ENCODE measurements around the gene CRABP2.

The CRABP2 gene

DNA sequence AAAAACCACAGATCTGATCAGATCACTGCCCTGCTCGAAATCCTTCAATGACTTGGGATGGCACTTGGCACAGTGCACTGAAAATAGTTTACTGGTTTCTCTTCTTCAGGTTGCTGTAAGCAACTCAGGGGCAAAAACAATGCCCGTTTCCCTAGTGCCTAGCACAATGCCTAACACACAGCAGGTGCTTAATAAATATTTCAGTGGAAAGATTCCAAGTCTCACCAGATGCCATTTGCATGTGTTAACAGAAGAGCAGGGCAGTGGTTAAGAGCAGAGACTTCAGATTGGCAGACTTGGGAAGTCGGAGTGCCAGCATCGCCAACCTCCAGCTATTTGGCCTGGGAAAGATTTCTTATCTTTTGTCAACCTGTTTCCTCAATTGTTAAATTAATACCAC lies 12.0 kb upstream of the CRABP2 start:
- DNase-seq (ENCODE audit: low read depth): no peak
- H3K4me3 ChIP-seq (ENCODE audit: low read depth, low read length): no peak overlapping the region
- TF ChIP-seq POLR2A (IDR thresholded peaks at IDR 0.05; ENCODE audit: extremely low read depth, insufficient read length) (no peak), MYC (IDR thresholded peaks at IDR 0.05; ENCODE audit: low read depth, low read length) (no peak)
- TF ChIP-seq, protein P1, sequence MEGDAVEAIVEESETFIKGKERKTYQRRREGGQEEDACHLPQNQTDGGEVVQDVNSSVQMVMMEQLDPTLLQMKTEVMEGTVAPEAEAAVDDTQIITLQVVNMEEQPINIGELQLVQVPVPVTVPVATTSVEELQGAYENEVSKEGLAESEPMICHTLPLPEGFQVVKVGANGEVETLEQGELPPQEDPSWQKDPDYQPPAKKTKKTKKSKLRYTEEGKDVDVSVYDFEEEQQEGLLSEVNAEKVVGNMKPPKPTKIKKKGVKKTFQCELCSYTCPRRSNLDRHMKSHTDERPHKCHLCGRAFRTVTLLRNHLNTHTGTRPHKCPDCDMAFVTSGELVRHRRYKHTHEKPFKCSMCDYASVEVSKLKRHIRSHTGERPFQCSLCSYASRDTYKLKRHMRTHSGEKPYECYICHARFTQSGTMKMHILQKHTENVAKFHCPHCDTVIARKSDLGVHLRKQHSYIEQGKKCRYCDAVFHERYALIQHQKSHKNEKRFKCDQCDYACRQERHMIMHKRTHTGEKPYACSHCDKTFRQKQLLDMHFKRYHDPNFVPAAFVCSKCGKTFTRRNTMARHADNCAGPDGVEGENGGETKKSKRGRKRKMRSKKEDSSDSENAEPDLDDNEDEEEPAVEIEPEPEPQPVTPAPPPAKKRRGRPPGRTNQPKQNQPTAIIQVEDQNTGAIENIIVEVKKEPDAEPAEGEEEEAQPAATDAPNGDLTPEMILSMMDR (IDR thresholded peaks at IDR 0.05; ENCODE audit: low read depth, low read length): no peak
- TF ChIP-seq, protein P2, sequence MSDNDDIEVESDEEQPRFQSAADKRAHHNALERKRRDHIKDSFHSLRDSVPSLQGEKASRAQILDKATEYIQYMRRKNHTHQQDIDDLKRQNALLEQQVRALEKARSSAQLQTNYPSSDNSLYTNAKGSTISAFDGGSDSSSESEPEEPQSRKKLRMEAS (IDR thresholded peaks at IDR 0.05; ENCODE audit: low read depth, low read length): no peak

DNA sequence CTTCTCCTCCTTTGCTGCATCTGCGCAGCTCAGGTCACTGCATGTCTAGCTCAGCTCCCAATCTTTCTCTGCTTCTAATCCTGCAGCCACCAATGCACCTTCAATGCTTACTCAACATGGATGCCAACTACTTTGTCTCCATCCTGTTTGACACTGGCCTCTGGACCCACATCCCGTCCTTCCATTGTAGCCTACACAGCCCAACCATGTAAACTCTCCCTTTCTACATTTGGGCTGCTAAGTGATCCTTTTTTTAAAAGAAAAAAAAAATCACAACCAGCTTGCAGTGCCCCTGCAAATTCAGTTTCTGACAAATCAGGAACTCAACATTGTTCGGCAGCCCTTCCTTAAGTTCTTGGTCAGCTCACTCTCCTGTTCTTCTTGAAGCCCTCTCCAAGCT lies 9.4 kb upstream of the CRABP2 start:
- H3K4me3 ChIP-seq (ENCODE audit: low read depth, low read length): no peak overlapping the region
- TF ChIP-seq MYC (IDR thresholded peaks at IDR 0.05; ENCODE audit: low read depth, low read length) (no peak), POLR2A (IDR thresholded peaks at IDR 0.05; ENCODE audit: extremely low read depth, insufficient read length) (no peak)
- TF ChIP-seq, protein P2 (IDR thresholded peaks at IDR 0.05; ENCODE audit: low read depth, low read length): no peak
- TF ChIP-seq, protein P1 (IDR thresholded peaks at IDR 0.05; ENCODE audit: low read depth, low read length): no peak
- no peak for DNase-seq (ENCODE audit: low read depth)

DNA sequence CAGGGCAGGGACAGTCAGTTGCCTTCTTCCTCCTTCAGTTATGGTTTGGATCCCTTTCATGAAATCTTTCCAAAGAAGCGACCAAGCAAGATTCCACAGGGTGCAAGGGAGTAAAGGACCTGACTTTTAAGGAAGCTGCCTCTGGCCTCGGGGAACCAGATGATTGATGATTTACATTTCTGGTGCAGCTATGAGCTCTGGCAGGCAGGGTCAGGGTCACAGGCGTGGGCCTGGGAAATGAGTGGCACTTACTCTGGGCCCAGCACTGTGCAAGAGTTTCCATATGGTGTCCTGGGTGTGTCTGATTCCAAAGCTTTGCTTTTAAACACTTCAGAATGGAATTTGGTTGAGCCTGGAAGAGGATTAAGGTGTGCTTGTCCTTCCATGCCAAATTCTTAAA lies 7.2 kb upstream of the CRABP2 start:
- TF ChIP-seq MYC (IDR thresholded peaks at IDR 0.05; ENCODE audit: low read depth, low read length): no peak
- DNase-seq (ENCODE audit: low read depth): no peak
- H3K4me3 ChIP-seq (ENCODE audit: low read depth, low read length): no peak overlapping the region

DNA sequence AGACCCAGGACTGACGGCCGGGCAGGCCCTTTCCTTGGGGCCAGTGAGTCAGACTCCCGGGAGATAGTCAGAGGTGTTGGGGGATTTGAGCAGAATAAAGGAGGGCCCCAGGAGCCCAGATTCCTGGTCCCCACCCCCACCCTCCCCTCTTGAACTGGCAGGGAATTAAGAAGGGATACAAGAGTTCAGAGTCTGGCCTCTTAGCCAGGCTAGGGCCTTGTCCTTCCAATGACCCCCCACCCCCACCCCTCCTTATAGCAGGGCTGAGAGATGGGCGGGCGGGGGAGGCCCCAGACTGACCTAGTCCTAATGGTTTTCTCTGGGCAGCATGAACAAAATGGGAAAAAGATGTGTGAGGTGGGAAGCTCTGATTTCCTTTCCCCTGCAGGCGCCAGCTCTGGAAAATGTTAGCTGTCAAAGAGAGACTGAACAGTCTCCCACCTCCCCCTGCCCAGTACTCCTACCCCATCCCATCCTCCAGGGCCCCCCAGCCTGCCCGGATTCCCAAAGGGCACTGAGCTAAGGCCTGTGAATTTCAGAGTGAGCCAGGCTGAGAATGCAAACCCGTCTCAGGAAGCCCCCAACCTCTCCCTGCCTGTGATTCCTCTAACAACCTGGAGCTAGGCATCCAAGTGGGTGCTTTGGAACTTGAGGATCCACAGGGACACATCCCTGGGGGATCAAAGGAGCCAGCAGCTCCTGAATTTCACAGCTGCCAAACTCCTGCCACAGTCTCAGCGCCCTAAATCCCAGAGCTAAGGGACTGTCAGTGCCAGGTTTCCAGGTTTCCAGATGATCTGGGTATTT lies 5.8 kb upstream of the CRABP2 start:
- no peak for DNase-seq (ENCODE audit: low read depth)
- TF ChIP-seq, protein P1 (IDR thresholded peaks at IDR 0.05; ENCODE audit: low read depth, low read length): no peak
- no peak for TF ChIP-seq POLR2A (IDR thresholded peaks at IDR 0.05; ENCODE audit: extremely low read depth, insufficient read length)
- TF ChIP-seq, protein P2 (IDR thresholded peaks at IDR 0.05; ENCODE audit: low read depth, low read length): no peak
- TF ChIP-seq MYC (IDR thresholded peaks at IDR 0.05; ENCODE audit: low read depth, low read length): no peak
- H3K4me3 ChIP-seq (ENCODE audit: low read depth, low read length): no peak overlapping the region

DNA sequence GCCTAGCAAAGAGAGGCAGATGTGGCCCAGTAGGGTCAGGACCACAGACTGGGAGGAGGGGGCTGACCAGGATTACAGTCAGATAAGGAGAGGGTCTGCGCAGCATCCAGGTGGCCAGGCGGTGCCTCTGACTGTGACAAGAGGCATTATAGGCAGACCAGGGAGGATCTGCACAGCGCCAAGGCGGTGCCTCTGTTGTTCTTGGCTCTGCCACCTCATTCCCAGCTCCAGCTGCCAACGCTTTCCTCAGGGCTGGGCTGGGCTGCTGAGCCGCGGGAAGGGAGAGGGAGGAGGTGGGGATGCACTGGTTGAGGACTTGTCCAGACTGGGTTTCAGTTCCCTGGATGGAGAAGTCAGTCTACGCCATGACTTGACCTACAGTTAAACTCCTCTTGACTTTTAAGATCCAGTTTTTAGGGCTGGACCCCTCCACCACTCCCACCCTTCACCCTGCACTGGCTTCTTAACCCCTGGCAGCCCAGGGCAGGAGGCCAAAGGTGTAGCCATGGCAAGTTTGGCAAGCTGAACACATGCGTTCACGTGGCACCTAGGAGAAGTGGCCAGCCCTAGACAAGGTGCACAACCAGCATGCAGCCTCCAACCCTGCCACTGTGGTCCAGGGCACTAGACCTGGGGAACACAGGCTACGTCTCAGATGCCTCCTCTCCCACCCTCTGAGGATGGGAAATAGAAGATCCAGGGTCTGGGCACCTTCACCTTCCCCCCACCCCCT lies 4.5 kb upstream of the CRABP2 start:
- no peak for DNase-seq (ENCODE audit: low read depth)

More for the DNA sequence above, 4.5 kb upstream of the CRABP2 start:
- TF ChIP-seq POLR2A (IDR thresholded peaks at IDR 0.05; ENCODE audit: extremely low read depth, insufficient read length): no peak
- TF ChIP-seq, protein P2 (IDR thresholded peaks at IDR 0.05; ENCODE audit: low read depth, low read length): no peak
- TF ChIP-seq MYC (IDR thresholded peaks at IDR 0.05; ENCODE audit: low read depth, low read length): no peak
- TF ChIP-seq, protein P1 (IDR thresholded peaks at IDR 0.05; ENCODE audit: low read depth, low read length): no peak
- H3K4me3 ChIP-seq (ENCODE audit: low read depth, low read length): no peak overlapping the region
